Measurements from ENCODE around the gene FADS3. TPM values are rescaled to one million over a fixed set of nuclear protein-coding genes. Genes with fewer than 3 reads are reported as not detected.
A peak's percentile ranks its signal among the peaks of the same experiment; 100 is the strongest.

The FADS3 gene
- total and polyA plus RNA-seq, 7 experiments from 2014 or later = 0.31 to 8.6 (median 2.1) TPM

DNA sequence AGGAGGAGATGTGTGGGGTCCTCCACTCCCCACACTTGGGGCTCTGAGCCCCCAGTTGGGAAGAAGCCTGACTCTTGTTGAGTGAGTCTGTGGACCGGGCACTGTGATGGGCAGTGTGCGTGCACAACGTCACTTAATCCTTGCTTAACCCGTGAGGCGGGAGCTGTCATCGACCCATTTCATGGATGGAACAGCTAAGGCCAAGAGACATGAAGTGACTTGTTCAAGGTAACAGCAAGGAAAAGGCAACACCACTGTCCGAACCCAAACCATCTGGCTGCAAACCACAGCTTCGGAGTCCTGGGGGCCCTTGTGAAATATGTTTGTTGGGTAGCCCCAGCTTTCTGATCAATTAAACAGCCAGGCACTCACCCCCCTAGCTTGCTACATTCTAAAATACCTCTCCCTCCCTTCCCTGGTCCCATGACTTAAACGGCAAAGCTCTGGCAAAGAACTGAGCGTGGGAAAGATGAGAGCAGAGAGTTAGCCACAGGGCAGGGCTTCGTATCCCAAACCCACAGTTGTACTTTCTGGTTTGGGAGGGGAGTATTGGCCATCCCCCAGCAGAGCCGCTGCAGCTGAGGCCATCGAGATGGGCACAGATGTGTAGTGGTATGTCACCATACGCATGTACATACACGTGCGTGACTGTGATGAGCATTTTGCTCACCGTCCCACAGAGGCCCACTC is 37.0 kb downstream of the FADS3 start:
- no peaks in the 10 kb centered on the region for H3K9me3 Mint-ChIP-seq
- H3K4me1 ChIP-seq (ENCODE audit: control insufficient read depth in 2 of 2, insufficient read depth in 2 of 2, low read length in 2 of 2) = no peaks in the 10 kb centered on the region
- H3K27ac Mint-ChIP-seq = no peak overlapping the region
- peaks cover 0 to 17% (median 0%) of the 10 kb centered on the region in 5 donors for H3K36me3 Mint-ChIP-seq
- peaks cover 0 to 6% (median 0%) of the 10 kb centered on the region in 7 donors for H3K4me1 Mint-ChIP-seq
- POLR2A ChIA-PET = no interaction called here
- H3K27ac ChIP-seq (ENCODE audit: low read depth, low read length) = no peak overlapping the region
- H3K27me3 ChIP-seq (ENCODE audit: control insufficient read depth in 2 of 2, insufficient read depth in 2 of 2, low read length in 2 of 2) = no peaks in the 10 kb centered on the region
- no peak overlapping the region for H3K4me3 Mint-ChIP-seq
- H3K4me3 ChIP-seq (ENCODE audit: low read length) = no peak overlapping the region
- CTCF ChIA-PET = no interaction called here
- no peaks in the 10 kb centered on the region for H3K9me3 ChIP-seq (ENCODE audit: control insufficient read depth in 2 of 3, low read length in 3 of 3)
- H3K27me3 Mint-ChIP-seq = no peaks in the 10 kb centered on the region
- DNase-seq (no peak), ATAC-seq (no peak)
- intact Hi-C loops (cut with micrococcal nuclease) = no loop called here
- H3K36me3 ChIP-seq (ENCODE audit: control insufficient read depth in 2 of 3, insufficient read depth in 3 of 3, low read length in 3 of 3) = no peaks in the 10 kb centered on the region

DNA sequence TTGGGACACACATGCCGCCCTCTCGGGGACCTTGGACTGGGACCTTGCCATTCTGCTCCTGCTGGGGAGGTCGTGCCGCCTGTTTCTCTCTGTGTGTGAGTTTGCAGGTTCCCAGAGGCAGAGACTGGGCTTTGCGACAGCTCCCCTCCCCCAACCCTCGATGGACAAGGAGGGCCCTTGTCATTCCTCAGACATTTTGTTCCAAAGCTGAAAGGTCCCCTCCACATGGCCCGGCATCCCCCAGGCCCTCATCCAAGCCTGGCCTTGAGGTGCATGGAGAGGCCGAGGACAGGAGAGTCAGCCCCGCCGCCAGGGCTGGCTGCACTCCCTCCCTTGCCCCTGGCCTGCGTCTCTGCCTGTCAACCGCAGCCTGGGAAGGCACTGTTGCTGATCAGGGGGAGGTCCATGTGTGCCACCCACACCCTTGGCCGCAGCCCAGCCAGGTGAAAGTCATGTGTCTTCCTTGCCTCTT is 37.6 kb downstream of the FADS3 start:
- Mint-ChIP-seq H3K9me3 (no peaks in the 10 kb centered on the region), H3K4me3 (no peak overlapping the region), H3K36me3 (peaks cover 0 to 13% (median 0%) of the 10 kb centered on the region in 5 donors), H3K27ac (no peak overlapping the region), H3K27me3 (no peaks in the 10 kb centered on the region), H3K4me1 (peaks cover 0 to 6% (median 0%) of the 10 kb centered on the region in 7 donors)
- ATAC-seq = no peak
- Histone ChIP-seq H3K36me3 (ENCODE audit: control insufficient read depth in 2 of 3, insufficient read depth in 3 of 3, low read length in 3 of 3) (no peaks in the 10 kb centered on the region), H3K4me3 (ENCODE audit: low read length) (no peak overlapping the region), H3K4me1 (ENCODE audit: control insufficient read depth in 2 of 2, insufficient read depth in 2 of 2, low read length in 2 of 2) (no peaks in the 10 kb centered on the region), H3K27ac (ENCODE audit: low read depth, low read length) (no peak overlapping the region), H3K27me3 (ENCODE audit: control insufficient read depth in 2 of 2, insufficient read depth in 2 of 2, low read length in 2 of 2) (no peaks in the 10 kb centered on the region), H3K9me3 (ENCODE audit: control insufficient read depth in 2 of 3, low read length in 3 of 3) (no peaks in the 10 kb centered on the region)
- DNase-seq = no peak
- intact Hi-C loops (cut with micrococcal nuclease) = no loop called here
- ChIA-PET CTCF (no interaction called here), POLR2A (no interaction called here)

DNA sequence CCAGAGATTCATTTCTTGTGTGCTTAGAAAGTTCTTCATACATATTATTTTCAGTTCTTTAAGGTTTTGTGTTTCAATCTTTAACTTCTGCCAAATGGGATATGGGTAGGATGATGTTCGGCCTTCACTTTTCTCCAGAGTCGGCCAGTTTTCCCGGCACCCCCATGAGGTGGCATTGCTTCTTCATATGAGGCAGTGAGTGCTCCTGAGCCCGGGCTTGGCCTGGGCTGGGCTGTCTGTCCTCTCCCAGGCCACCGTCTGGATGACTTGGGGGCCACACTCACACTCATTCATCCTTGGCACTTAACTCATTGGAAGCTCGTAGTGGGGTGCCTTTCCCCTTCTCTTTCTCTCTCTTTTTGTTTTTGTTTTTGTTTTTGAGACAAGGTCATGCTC is 39.4 kb downstream of the FADS3 start:
- Mint-ChIP-seq H3K27ac (no peak overlapping the region), H3K36me3 (peaks cover 0 to 30% (median 0%) of the 10 kb centered on the region in 5 donors), H3K27me3 (no peaks in the 10 kb centered on the region), H3K4me1 (peaks cover 0 to 8% (median 0%) of the 10 kb centered on the region in 7 donors), H3K9me3 (no peaks in the 10 kb centered on the region), H3K4me3 (no peak overlapping the region)
- no peak for ATAC-seq
- Histone ChIP-seq H3K4me3 (ENCODE audit: low read length) (no peak overlapping the region), H3K4me1 (ENCODE audit: control insufficient read depth in 2 of 2, insufficient read depth in 2 of 2, low read length in 2 of 2) (no peaks in the 10 kb centered on the region), H3K27me3 (ENCODE audit: control insufficient read depth in 2 of 2, insufficient read depth in 2 of 2, low read length in 2 of 2) (no peaks in the 10 kb centered on the region), H3K9me3 (ENCODE audit: control insufficient read depth in 2 of 3, low read length in 3 of 3) (no peaks in the 10 kb centered on the region), H3K36me3 (ENCODE audit: control insufficient read depth in 2 of 3, insufficient read depth in 3 of 3, low read length in 3 of 3) (no peaks in the 10 kb centered on the region), H3K27ac (ENCODE audit: low read depth, low read length) (no peak overlapping the region)
- DNase-seq = no peak
- ChIA-PET POLR2A (no interaction called here), CTCF (no interaction called here)
- intact Hi-C loops (cut with micrococcal nuclease) = no loop called here

GRCh38 chr11:61851113-61851899 is 40.0 kb downstream of the FADS3 start:
- intact Hi-C loops (cut with micrococcal nuclease) = no loop called here
- Mint-ChIP-seq H3K4me1 (peaks cover 0 to 8% (median 0%) of the 10 kb centered on the region in 7 donors), H3K27me3 (no peaks in the 10 kb centered on the region), H3K36me3 (peaks cover 0 to 31% (median 0%) of the 10 kb centered on the region in 5 donors), H3K4me3 (no peak overlapping the region), H3K27ac (peak overlapping the region in 1 of 9 donors; percentile 9), H3K9me3 (no peaks in the 10 kb centered on the region)
- ATAC-seq = no peak
- DNase-seq = no peak
- Histone ChIP-seq H3K27ac (ENCODE audit: low read depth, low read length) (no peak overlapping the region), H3K36me3 (ENCODE audit: control insufficient read depth in 2 of 3, insufficient read depth in 3 of 3, low read length in 3 of 3) (no peaks in the 10 kb centered on the region), H3K27me3 (ENCODE audit: control insufficient read depth in 2 of 2, insufficient read depth in 2 of 2, low read length in 2 of 2) (no peaks in the 10 kb centered on the region), H3K4me3 (ENCODE audit: low read length) (no peak overlapping the region), H3K4me1 (ENCODE audit: control insufficient read depth in 2 of 2, insufficient read depth in 2 of 2, low read length in 2 of 2) (no peaks in the 10 kb centered on the region), H3K9me3 (ENCODE audit: control insufficient read depth in 2 of 3, low read length in 3 of 3) (no peaks in the 10 kb centered on the region)
- POLR2A ChIA-PET = no interaction called here
- CTCF ChIA-PET = no interaction called here

DNA sequence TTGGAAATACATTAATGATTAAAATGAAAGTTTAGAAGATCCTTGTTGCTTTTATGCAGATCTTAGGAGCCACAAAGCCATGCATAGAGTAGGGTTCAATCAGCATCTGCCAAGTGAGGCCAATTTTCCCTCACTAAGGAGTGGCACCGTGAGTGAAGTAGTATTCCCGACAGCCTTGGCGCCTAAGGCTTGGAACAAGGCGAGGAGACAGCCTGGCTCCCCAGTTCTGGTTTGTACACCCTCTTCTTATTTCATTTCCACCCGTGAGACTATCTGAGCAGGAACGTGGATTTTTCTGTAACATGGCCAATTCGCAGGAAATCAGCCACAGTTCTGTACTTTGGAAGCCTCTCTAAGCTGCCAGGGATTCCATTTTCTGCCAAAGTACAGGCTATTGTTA is 40.7 kb downstream of the FADS3 start:
- no peak overlapping the region for H3K4me3 Mint-ChIP-seq
- Histone ChIP-seq H3K9me3 (ENCODE audit: control insufficient read depth in 2 of 3, low read length in 3 of 3) (no peaks in the 10 kb centered on the region), H3K27ac (ENCODE audit: low read depth, low read length) (no peak overlapping the region), H3K36me3 (ENCODE audit: control insufficient read depth in 2 of 3, insufficient read depth in 3 of 3, low read length in 3 of 3) (no peaks in the 10 kb centered on the region), H3K4me1 (ENCODE audit: control insufficient read depth in 2 of 2, insufficient read depth in 2 of 2, low read length in 2 of 2) (no peaks in the 10 kb centered on the region), H3K27me3 (ENCODE audit: control insufficient read depth in 2 of 2, insufficient read depth in 2 of 2, low read length in 2 of 2) (no peaks in the 10 kb centered on the region), H3K4me3 (ENCODE audit: low read length) (no peak overlapping the region)
- no peaks in the 10 kb centered on the region for H3K27me3 Mint-ChIP-seq
- H3K9me3 Mint-ChIP-seq = peaks cover 0 to 2% (median 0%) of the 10 kb centered on the region in 11 donors
- no peak for ATAC-seq
- H3K4me1 Mint-ChIP-seq = peaks cover 0 to 8% (median 0%) of the 10 kb centered on the region in 7 donors
- ChIA-PET CTCF (no interaction called here), POLR2A (no interaction called here)
- no peak overlapping the region for H3K27ac Mint-ChIP-seq
- intact Hi-C loops (cut with micrococcal nuclease) = no loop called here
- H3K36me3 Mint-ChIP-seq = peaks cover 0 to 34% (median 0%) of the 10 kb centered on the region in 5 donors
- DNase-seq = no peak

DNA sequence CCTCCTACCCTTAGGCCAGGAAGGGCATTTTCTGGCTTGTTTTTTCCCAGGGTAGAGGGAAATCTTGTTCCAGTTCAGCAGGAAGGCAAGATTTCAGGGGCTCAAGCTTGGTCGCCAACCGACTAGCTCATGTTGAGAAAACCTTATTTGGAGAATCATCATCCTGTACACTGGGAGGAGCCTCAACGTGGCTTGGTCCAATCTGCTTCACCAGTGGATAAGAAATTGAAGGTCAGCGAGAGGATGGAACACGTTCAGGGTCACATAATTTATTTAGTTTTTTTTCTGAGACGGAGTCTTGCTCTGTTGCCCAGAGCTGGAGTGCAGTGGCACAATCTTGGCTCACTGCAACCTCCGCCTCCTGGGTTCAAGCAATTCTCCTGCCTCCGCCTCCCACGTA is 42.7 kb downstream of the FADS3 start:
- H3K9me3 ChIP-seq (ENCODE audit: control insufficient read depth in 2 of 3, low read length in 3 of 3) = no peaks in the 10 kb centered on the region
- no peaks in the 10 kb centered on the region for H3K27me3 ChIP-seq (ENCODE audit: control insufficient read depth in 2 of 2, insufficient read depth in 2 of 2, low read length in 2 of 2)
- H3K36me3 ChIP-seq (ENCODE audit: control insufficient read depth in 2 of 3, insufficient read depth in 3 of 3, low read length in 3 of 3) = no peaks in the 10 kb centered on the region
- H3K27ac ChIP-seq (ENCODE audit: low read depth, low read length) = no peak overlapping the region
- POLR2A ChIA-PET = no interaction called here
- intact Hi-C loops (cut with micrococcal nuclease) = no loop called here
- H3K4me3 ChIP-seq (ENCODE audit: low read length) = no peak overlapping the region
- Mint-ChIP-seq H3K4me1 (peaks cover 0 to 8% (median 0%) of the 10 kb centered on the region in 7 donors), H3K9me3 (peaks cover 0 to 2% (median 0%) of the 10 kb centered on the region in 11 donors), H3K36me3 (peaks cover 0 to 32% (median 0%) of the 10 kb centered on the region in 5 donors), H3K27ac (peak overlapping the region in 1 of 9 donors; percentile 4), H3K4me3 (no peak overlapping the region), H3K27me3 (no peaks in the 10 kb centered on the region)
- no peak for DNase-seq
- ATAC-seq = no peak
- CTCF ChIA-PET = no interaction called here
- no peaks in the 10 kb centered on the region for H3K4me1 ChIP-seq (ENCODE audit: control insufficient read depth in 2 of 2, insufficient read depth in 2 of 2, low read length in 2 of 2)

Measured in naive thymus-derived CD4-positive, alpha-beta T cell (primary cell).